HepG2 (cell line): ENCODE measurements around the gene TTC31. TPM values are rescaled to one million over a fixed set of nuclear protein-coding genes. Genes with fewer than 3 reads are reported as not detected.
A peak's percentile ranks its signal among the peaks of the same experiment; 100 is the strongest.

Experiments
- CENPT ChIP-seq: sonication (generic); formaldehyde crosslinking; IDR thresholded peaks from 2 replicates; pipeline ENCODE4 v1.8.0; 2022; ENCODE audit warnings: low read depth, mild to moderate bottlenecking, moderate library complexity, missing genetic modification reagents
- CENPX ChIP-seq: sonication (generic); formaldehyde crosslinking; IDR thresholded peaks from 2 replicates; pipeline ENCODE4 v1.9.0; 2021; ENCODE audit warnings: mild to moderate bottlenecking, missing genetic modification reagents, moderate library complexity
- CSRNP2 ChIP-seq: sonication (generic); formaldehyde crosslinking; conservative IDR thresholded peaks from 2 replicates; pipeline ENCODE4 v1.8.0; 2022; ENCODE audit warnings: low read depth, missing genetic modification reagents
- GTF2F1 ChIP-seq: fragments of 150-350 bp; IDR thresholded peaks from 2 replicates; pipeline ENCODE4 v1.6.1; 2014; ENCODE audit warnings: low read length
- IRX3 ChIP-seq: sonication (generic); formaldehyde crosslinking; IDR thresholded peaks from 2 replicates; pipeline ENCODE4 v1.8.1; 2023; ENCODE audit warnings: mild to moderate bottlenecking, low read depth, missing genetic modification reagents, borderline replicate concordance
- KDM6A ChIP-seq: IDR thresholded peaks from 2 replicates; pipeline ENCODE4 v1.6.1; 2016; ENCODE audit warnings: low read depth
- MATR3 ChIP-seq: sonication (generic); formaldehyde crosslinking; IDR thresholded peaks from 2 replicates; pipeline ENCODE4 v1.4.0; 2020; ENCODE audit warnings: missing genetic modification reagents
- MZF1 ChIP-seq: sonication (generic); formaldehyde crosslinking; IDR thresholded peaks from 2 replicates; pipeline ENCODE4 v1.8.1; 2023; ENCODE audit warnings: mild to moderate bottlenecking, missing genetic modification reagents, borderline replicate concordance
- SKI ChIP-seq: fragments of 450-650 bp; IDR thresholded peaks from one replicate; pipeline ENCODE4 v1.6.1; 2018; ENCODE audit warnings: mild to moderate bottlenecking; ENCODE audit not compliant: partially characterized antibody
- SOX6 ChIP-seq, 2 experiments: fragments of 450-650 bp in 1 of 2; sonication (generic) in 1 of 2; formaldehyde crosslinking in 1 of 2; IDR thresholded peaks; 2 replicates each; pipeline versions ENCODE4 v1.4.0 to v1.6.1; 2017 to 2020; ENCODE audit warnings: antibody characterized with exemption in 1 of 2, mild to moderate bottlenecking in 1 of 2, missing genetic modification reagents in 1 of 2
- TSC22D2 ChIP-seq: sonication (generic); formaldehyde crosslinking; IDR thresholded peaks from 2 replicates; pipeline ENCODE4 v1.5.1; 2020; ENCODE audit warnings: missing genetic modification reagents, mild to moderate bottlenecking, borderline replicate concordance
- ZMAT3 ChIP-seq: sonication (generic); formaldehyde crosslinking; conservative IDR thresholded peaks from 2 replicates; pipeline ENCODE4 v1.7.0; 2021; ENCODE audit warnings: missing genetic modification reagents
- ZNF30 ChIP-seq: sonication (generic); formaldehyde crosslinking; IDR thresholded peaks from 2 replicates; pipeline ENCODE4 v1.5.0; 2020; ENCODE audit warnings: mild to moderate bottlenecking, missing genetic modification reagents
- ZNF407 ChIP-seq: sonication (generic); formaldehyde crosslinking; IDR thresholded peaks from one replicate; pipeline ENCODE4 v1.5.1; 2020; ENCODE audit warnings: mild to moderate bottlenecking, missing genetic modification reagents; ENCODE audit errors: not compliant biosample characterization
- ZNF549 ChIP-seq: sonication (generic); formaldehyde crosslinking; IDR thresholded peaks from 2 replicates; pipeline ENCODE4 v1.5.0; 2020; ENCODE audit warnings: missing genetic modification reagents
- ZNF660 ChIP-seq: sonication (generic); formaldehyde crosslinking; IDR thresholded peaks from 2 replicates; pipeline ENCODE4 v1.5.1; 2020; ENCODE audit warnings: mild to moderate bottlenecking, low read depth, missing genetic modification reagents, borderline replicate concordance
- ZNF724P ChIP-seq: sonication (generic); formaldehyde crosslinking; IDR thresholded peaks from 2 replicates; pipeline ENCODE4 v1.8.0; 2022; ENCODE audit warnings: missing genetic modification reagents, borderline replicate concordance
- polyA plus RNA-seq, 8 experiments: library from polyadenylated mRNA; depleted of rRNA in 3 of 8; stranded (reverse) in 7 of 8; unstranded in 1 of 8; fragments of >200 nt; fragmentation: Illumina TruSeq in 4 of 8; extraction: Trizol in 4 of 8; gene quantifications; 2 replicates each; pipeline versions ENCODE4 v1.2.1 to v1.2.3, GENCODE V29; 2011 to 2016; ENCODE audit warnings: low read depth in 4 of 8, missing spikeins in 1 of 8, mixed read lengths in 1 of 8; ENCODE audit not compliant: insufficient read depth in 1 of 8
- total RNA-seq, 5 experiments: library from RNA; depleted of rRNA; stranded (reverse); fragments of >200 nt; fragmentation: Illumina TruSeq; extraction: Trizol; gene quantifications; 2 replicates each; pipeline ENCODE4 v1.2.3, GENCODE V29; 2016; ENCODE audit warnings: low read depth in 1 of 5

The TTC31 gene
- total and polyA plus RNA-seq, 2 of the 13 experiments (the other 11 are each of a cell fraction or from before 2014, with no cell fraction given), result 28.3 to 39.5 TPM

- TF ChIP-seq SKI (no peak), MATR3 (CRISPR knock-in tag) (no peak), GTF2F1 (peak; percentile 57; the same call in 1 of the 2 replicates), CENPX (CRISPR knock-in tag) (no peak), TSC22D2 (CRISPR knock-in tag) (peak; percentile 94; the same call in 1 of the 2 replicates), ZNF407 (peak; percentile 75), IRX3 (CRISPR knock-in tag) (no peak; the same call in 1 of the 2 replicates), ZMAT3 (CRISPR knock-in tag) (no peak; the same call in 1 of the 2 replicates), CSRNP2 (CRISPR knock-in tag) (no peak), ZNF724P (CRISPR knock-in tag) (peak; percentile 96), ZNF549 (CRISPR knock-in tag) (peak; percentile 28; the same call in 1 of the 2 replicates), CENPT (CRISPR knock-in tag) (peak; percentile 94), KDM6A (CRISPR knock-in tag) (0 out of 2 replicates have a peak, but pooled peaks have one; percentile 16), ZNF30 (CRISPR knock-in tag) (peak; percentile 65; the same call in 1 of the 2 replicates), ZNF660 (CRISPR knock-in tag) (no peak), SOX6 (IDR thresholded peaks at IDR 0.05) (no peak), SOX6 (CRISPR knock-in tag; IDR thresholded peaks at IDR 0.05) (peak; percentile 70), MZF1 (CRISPR knock-in tag) (0 out of 2 replicates have a peak, but pooled peaks have one; percentile 43)
These were observed 41.0 kb upstream of the TTC31 start, which contains the start of gene RTKN (continued) for GRCh38 chr2:74441690-74442482.
